Neural cell (in vitro differentiated cells): ENCODE measurements around the gene PDLIM1.

Source experiments
- CTCF ChIP-seq: fragments of 450-650 bp; IDR thresholded peaks from 2 replicates; pipeline ENCODE4 v1.5.1; 2014; ENCODE audit warnings: antibody characterized with exemption, mild to moderate bottlenecking, moderate library complexity; ENCODE audit not compliant: poor library complexity, severe bottlenecking
- EP300 ChIP-seq: fragments of 450-650 bp; conservative IDR thresholded peaks from 2 replicates; pipeline ENCODE4 v1.6.1; 2014; ENCODE audit warnings: antibody characterized with exemption, mild to moderate bottlenecking, moderate library complexity; ENCODE audit not compliant: poor library complexity, severe bottlenecking
- EZH2 ChIP-seq: fragments of 200-600, 300-800 bp; shearing (Covaris generic), sonication (generic); IDR thresholded peaks from 2 replicates; pipeline ENCODE4 v1.6.1; 2014; ENCODE audit warnings: antibody characterized with exemption, low read length, borderline replicate concordance, mild to moderate bottlenecking; ENCODE audit not compliant: insufficient read depth, poor library complexity, severe bottlenecking
- POLR2AphosphoS5 ChIP-seq: IDR thresholded peaks from 2 replicates; pipeline ENCODE4 v1.6.1; 2012
- RAD21 ChIP-seq: fragments of 450-650 bp; conservative IDR thresholded peaks from 2 replicates; pipeline ENCODE4 v1.6.1; 2014; ENCODE audit warnings: antibody characterized with exemption, mild to moderate bottlenecking, moderate library complexity
- REST ChIP-seq: IDR thresholded peaks from 2 replicates; pipeline ENCODE4 v1.6.1; 2012; ENCODE audit warnings: borderline replicate concordance
- SMC3 ChIP-seq: fragments of 450-650 bp; conservative IDR thresholded peaks from 2 replicates; pipeline ENCODE4 v1.6.1; 2014; ENCODE audit warnings: antibody characterized with exemption, mild to moderate bottlenecking, moderate library complexity; ENCODE audit not compliant: poor library complexity
- TAF1 ChIP-seq: IDR thresholded peaks from 2 replicates; pipeline ENCODE4 v1.6.1; 2012; ENCODE audit warnings: low read depth

GRCh38 chr10:95188593-95188992 lies 102.2 kb downstream of the PDLIM1 start:
- TF ChIP-seq CTCF = no peak
- no peak for TF ChIP-seq REST
- no peak for TF ChIP-seq EP300
- TF ChIP-seq EZH2 = no peak
- TF ChIP-seq POLR2AphosphoS5 = no peak
- no peak for TF ChIP-seq RAD21
- TF ChIP-seq TAF1 = no peak
- no peak for TF ChIP-seq SMC3
